ENCODE measurements around the gene TNFRSF1B.

TNFRSF1B gene

DNA sequence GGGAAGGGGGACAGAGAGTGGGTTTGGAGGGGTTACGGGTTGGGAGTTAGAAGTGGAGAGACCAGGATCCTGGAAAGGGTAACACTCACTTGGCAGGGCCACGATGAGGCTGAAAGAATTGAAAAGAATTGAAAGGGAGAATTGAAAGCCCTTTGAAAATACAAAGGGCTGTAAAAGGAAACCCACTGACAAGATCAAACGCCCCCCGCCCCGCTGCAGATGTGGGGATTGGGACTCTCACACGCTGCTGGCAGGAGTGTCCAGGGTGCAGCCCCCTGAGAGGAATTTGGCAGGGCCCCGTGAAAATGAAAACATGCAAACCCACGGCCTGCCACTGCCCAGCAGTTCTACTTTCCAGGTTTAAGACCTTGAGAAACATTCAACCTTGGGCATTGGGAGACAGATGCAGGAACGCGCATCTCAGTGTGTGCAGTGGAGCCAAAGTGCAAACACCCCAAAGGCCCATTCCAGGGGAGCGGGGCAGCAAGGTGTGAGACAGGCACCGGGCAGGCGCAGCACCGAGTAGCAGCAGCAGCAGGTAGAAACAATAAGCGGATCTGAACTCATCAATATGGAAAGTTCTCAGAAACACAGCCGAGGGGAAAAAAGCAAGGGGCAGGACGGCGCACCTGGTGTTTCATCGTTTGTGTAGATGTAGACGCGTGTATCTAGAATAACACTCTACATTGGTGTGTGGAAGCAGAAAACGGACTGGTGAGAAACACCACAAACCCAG lies 8.3 kb upstream of the TNFRSF1B start:
- no peak for DNase-seq

DNA sequence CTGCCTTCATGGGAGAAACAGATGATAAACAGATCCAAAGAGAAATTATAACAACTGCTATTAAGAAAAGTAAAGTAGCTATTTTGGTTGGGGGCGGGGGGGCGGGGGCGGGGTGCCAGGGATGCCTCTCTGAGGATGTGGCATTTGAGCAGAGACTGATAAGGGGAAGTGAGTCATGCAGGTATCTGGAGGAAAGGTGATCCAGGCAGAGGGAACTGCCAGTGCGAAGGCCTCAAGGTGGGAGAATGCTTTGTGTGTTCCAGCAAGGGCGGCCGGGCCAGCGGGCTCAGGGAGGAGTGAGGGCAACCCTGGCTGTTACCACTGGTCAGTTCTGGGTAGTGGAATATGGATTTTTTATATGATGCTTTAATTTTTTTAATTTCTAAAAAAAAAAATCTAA lies 7.0 kb upstream of the TNFRSF1B start:
- no peak for DNase-seq

DNA sequence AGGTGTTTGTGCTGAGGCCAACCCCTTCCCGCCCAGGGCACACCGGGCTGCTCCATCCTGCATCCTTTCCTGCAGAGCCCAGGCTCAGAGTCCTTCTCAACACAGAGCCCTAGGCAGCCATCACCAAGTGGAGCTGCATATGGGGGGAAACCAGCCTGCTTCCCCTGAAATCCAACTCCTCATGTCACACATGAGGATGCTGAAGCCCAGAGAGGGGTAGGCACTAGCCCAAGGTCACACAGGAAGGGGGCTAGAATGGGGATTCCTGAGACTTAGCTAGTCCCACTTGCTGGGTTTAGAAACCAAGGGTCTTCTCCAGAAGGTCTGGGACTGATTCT lies 5.5 kb upstream of the TNFRSF1B start:
- DNase-seq = no peak

DNA sequence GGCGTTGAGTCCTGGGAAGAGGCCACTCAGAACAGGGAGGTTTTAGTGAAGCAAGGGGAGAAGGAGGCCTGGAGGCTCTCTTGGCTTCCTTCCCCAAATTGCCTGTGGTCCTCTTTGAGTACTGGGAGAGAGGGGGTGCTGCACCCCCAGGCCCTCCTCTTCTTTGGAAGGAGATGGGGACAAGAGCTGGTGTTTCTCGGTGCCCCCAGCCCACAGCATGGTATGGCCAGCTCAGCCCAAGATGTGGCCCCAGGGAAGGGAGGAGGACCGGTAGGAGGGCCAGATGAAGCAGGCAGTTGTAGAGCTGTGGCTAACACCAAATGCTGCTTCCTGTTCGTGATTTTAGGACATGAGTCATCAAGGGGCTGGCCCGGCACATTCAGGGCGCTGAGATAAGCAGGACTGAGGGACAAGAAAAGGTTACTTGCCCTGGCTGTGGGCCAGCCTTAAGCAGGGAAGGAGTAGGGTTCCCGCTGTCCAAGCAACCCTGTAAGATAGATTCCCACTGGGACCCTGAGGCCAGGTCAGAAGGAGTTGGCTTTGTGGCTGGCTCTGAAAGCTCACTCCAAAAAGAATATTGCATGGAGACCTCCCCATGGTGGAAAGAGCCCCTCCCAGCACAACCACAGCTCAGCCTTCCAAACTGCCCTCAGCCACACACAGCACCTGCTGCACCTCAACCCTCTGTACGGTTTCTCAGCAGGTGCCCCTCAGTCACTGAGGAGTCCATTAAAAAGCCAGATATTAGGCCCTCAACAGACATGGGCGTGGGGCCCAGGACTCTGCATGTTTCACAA lies 4.9 kb upstream of the TNFRSF1B start:
- DNase-seq = peak; percentile 96

DNA sequence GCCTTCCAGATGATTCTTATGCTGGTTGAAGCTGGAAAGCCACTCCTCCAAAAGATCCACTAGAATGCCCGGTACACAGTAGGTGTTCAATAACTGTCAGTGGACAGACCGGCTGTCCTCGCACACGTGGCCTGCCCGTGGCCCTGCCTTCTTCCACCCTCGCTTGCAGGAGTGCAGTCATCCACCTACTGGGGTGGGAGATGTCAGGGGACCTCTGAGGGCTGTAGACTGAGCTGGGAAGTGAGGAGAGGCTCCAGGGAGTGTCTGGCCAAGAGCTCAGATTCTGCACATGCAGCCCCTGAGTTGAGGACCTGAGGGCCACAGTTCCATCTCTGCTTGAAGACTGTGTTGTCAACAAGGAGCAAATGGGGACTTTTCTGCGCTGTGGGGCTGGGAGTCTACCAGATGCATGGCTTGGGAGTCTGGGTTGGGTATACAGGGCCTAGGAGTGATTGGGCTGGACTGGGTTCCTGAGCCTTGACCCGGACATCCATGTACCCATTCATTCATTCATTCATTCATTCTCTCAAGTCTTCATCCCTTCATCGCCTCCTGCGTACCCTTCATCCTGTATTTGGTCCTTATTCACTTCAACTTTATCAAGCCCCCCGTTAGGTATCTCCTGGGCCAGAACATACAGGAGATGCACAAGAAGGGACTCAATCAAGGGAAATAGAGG lies 4.2 kb upstream of the TNFRSF1B start:
- DNase-seq = no peak

DNA sequence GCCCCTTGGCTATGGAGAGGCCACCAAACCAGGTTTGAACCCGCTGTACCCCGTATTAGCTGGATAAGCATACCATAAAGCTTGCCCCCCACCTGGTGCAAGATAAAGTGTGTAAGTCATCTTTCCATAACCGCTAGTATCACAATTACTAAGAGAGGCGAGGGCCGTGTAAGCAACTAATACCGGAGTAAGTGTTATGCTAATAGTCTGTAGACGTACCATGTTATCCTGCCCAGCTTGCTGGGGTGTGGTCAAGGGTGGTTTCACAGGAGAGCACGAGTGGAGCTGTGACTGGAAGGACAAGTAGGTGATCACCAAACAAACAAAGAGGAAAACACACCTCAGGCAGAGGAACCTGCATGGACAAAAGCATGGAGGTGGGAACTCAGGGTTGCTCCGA lies 3.6 kb upstream of the TNFRSF1B start:
- no peak for DNase-seq

DNA sequence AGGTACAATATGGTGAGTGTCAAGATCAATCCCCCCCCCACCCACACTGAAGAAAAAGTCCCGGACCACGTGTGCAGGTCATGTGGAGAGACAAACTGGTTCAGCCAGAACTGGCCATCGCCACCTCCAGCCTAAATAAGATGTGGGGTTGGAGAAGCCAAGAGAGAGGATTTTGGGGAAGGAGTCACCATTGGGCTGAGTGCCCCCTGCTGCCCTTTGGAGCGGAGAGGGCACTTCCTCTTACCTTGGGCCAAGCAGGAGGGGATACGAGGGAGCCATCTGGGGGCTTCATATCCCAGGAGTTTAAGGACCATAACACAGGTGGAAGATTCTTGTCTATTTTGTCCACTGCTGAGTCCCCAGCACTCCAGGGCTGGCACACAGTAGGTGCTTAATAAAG lies 2.6 kb upstream of the TNFRSF1B start:
- no peak for DNase-seq

DNA sequence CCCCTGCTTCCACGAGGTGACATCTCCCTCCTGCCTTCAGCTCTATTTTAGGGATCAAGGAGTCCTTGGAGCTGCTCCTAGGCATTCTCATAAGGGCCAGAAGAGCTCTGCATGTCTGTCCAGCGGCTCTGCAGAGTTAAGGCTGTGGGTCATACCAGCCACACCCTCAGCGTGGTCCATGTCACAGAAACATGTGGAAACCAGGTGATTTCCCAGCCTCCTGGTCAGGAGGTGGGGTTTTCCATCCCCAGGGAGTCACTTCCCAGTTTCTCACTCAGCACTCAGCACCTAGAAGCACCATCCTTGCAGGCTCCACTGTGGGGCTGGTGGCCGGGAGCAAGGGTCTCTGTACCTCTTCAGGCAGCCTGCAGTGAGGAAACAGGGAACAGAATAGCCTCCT lies 1.4 kb upstream of the TNFRSF1B start:
- no peak for DNase-seq

DNA sequence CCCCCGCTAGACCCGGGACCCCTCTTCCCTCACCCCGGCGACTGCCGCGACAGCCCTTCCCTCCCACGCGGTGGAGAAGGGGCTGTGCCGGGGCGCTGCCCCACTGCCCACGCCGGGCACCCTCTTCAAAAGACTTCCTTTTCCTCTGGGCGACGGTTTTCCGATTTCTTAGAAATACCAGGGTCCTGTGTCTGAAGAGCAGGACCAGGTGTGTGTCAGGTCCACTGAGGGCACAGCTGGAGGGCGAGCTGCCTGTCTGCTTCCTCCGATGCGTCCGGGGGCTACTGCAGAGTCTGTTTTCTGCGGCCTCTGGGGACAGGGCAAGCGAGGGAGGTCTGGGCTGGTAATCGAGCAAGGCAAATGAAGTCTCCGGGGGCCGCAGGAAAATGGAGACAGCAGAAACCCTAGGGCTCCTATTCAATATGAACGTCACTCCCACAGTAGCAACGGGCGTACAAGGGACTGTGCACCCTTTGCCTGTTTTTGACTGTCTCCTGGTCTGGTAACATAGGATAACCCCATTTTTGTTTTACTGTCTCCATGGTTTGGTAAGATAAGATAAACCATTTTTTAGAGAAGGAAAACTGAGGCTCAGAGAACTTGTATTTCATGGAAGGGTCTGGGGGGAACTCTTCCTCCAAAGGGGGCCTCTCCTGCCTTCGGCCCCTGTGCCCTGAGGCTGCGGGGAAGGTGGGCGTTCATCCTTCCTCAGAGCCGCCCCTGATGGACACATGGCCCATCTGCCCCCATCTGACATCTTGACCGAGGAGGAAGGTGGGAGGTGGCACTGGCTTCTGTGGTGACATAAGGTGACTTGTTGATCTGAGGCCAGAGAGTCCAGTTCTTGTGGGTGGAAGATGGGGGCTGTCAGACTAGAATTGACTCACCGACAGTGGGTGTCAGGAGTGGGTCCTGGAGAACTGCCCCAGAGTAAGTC lies 970 bp downstream of the TNFRSF1B start:
- DNase-seq = no peak

DNA sequence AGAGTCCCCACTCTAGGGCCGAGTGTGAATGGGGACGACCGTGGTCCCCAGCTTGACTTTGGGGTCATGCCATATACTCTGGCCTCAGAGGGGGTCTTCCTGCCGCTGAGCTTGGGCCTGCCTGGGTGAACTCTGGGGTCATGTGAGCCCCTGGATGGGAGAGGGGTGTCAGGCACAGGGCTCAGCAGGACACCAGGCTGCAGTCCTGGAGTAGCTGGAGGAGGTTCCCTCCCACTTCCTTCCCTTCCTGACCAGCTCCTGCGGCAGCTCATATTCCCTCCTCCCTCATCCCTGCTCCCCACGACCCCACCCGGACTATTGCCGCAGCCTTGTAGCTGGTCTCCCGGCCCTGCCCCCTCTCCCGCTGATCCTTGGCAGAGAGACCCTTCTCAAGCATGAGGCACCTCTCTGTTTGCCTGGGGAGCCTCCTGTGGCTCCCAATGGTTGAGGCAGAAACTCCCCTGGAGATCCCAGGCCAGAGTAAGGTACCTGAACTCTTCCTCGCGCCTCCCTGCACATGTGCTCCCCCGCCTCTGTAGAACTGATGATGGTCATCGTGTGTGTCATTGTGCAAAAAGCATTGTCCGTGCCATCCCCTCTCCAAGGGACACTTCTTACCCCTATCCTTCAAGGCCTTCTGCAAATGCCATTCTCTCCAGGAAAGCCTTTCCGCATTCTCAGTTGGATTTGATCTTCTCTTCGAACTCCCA lies 1.8 kb downstream of the TNFRSF1B start:
- DNase-seq = no peak

DNA sequence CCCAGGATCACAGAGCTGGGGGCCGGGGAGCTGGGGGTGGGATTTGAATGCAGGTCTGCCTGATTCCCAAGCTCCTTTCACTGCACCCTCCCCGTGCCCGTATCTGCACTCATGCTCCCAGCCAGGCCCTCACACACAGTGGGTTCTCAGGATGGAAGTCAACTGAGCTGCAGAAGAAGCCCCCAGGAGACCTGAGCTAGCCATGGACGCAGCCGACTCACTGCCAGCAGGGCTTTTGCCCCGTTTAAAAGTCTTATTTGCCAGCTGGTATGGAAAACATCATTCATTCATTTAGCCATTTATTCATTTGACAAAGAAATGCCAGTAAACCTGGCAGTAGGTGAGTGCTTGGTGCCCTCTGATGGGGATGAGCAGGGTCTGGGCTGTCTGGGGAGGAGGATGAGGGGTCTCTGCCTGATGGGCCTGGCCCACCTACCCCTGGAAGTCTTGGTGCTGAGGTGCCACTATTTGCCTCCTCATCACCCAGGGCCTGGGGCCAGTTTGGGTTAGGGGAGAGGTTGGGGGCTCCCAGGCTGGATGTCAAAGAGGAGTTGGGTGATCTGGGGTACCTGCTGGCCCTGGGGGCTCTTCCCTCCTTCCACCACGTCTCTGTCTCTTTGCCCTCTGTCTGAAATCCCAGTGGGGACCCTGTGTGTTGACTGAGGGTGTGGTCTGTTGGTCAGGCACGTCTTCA lies 2.8 kb downstream of the TNFRSF1B start:
- DNase-seq = no peak

DNA sequence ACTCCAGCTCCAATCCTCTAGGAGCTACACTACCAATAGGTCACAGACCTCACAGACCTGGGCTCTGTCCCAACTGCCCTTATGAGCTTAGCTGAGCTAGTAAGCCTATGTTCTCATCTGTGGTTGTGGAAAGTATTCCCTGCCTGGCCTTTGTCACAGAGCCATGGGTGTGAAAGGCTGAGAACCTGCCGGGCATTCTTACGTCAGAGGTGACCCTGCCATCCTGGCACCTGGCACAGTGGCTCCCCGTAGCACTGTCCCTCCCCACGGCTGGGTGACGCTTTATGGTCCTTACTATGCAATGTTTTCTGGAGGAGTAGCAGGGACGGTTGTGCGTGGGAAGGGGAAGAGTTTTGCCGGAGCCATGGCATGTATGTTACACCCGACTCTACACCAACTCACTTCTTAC lies 3.5 kb downstream of the TNFRSF1B start:
- no peak for DNase-seq

DNA sequence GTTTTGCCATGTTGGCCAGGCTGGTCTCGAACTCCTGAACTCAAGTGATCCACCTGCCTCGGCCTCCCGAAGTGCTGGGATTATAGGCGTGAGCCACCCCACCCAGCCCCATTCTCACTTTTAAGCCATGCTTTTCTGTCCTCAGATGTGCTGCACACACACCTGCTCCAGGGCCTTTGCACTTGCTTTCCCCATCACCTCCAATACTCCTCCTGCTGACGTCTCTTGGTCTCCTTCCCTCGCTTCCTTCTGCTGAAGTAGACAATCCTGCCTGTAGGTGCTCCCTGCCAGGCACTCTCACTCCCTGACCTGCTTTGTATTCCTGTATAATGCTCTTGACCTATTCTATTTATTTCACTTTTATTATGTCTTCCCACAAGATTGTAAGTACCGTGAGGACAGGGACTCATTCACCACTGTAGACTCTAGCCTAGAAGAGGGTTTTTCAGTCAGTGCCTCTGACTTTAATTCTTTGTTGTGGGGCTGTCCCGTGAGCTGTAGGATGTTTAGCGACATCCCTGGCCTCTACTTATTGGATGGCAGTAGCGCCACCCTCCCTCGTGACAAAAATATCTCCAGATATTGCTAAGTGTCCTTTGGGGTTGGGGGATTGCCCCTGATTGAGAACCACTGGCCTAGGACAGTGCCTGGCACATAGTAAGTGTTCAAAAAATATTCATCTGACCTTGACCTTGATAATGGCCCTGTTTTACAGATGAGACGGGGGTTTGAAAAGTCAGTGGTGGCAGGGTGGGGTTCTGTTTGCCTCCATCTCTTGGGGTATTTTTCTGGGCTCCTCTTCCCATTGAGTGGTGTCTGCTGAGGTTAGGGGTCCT lies 4.6 kb downstream of the TNFRSF1B start:
- no peak for DNase-seq

DNA sequence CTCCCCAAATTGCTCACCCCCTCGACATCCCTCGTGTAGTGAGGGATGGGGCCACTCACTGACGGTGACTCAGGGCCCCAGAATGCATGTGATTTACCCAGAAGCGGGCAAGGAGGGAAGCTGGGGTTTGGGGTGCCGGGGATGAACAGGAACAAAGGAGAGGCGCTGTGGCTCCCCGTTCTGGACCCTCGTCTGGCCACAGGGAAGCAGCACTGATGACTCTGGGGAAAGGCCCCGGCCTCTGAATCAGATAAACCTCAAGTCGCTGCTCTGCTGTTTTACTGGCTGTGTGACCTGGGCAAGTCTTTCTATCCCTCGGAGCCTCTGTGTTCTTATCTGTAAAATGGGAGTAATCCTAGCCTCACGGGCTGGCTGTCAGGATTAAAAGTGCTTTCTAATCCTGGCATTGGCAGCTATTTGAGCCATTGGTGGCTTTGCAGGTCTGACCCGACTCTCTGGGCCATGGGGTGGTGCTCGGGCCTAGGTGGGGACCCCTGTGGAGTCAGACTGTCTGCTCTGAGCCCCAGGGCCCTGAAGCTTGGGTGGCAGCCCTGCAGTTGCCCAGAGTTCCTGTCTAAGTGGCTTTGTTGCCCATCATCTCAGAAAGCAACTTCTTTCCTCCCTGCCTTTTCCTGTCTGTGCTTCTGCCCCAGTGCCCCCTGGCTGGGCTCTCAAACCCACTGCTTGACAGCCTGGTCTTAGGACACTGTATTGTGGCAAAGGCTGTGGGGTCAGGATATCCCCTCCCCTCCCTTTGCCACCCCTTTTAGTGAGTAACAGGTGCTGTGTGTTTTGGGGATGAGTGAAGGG lies 5.5 kb downstream of the TNFRSF1B start:
- no peak for DNase-seq

DNA sequence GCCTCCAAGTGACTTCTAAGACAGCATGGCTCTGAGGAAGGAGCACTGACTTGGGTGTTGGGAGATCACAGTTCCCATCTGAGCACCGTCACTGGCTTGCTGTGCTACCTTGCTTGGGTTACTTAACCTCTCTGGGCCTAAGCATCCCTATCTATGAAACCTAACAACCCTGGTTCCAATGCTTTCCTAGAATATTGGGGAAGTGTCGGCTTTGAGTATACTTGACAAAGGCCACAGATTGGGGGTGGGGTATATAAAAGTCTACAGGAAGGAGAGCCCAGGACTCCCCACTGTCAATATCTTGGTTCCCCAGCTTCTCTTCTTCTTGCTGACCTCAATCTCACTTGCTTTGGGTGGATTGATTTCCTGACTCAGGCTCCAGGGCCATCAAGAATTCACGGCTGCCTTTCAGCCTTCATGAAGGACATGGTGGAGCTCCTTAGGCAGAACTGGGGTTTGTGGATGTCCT lies 6.3 kb downstream of the TNFRSF1B start:
- no peak for DNase-seq

DNA sequence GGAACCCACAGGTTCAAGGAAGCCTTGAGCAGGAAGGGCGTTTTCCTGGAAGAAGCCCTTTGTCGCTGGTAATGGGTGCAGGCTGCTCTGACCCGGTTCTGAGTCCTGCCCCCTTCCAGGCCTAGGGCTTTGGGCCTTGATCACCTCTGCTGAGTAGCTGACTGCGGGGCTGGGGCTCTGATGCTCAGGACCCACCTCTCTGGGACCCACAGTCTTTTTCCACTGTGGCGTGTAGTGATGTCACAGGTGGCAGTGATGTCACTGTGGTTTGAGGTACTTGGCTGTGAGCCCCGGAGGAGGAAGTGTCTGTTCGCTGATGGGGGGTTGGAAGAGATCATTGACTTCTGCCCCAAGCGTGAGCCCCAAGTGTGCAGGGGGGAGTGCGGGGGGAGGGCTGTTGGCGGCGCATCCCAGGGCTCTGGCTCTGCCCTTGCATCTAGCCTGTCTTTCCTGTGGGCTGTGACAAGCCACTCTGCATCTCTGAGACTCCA lies 6.9 kb downstream of the TNFRSF1B start:
- no peak for DNase-seq

DNA sequence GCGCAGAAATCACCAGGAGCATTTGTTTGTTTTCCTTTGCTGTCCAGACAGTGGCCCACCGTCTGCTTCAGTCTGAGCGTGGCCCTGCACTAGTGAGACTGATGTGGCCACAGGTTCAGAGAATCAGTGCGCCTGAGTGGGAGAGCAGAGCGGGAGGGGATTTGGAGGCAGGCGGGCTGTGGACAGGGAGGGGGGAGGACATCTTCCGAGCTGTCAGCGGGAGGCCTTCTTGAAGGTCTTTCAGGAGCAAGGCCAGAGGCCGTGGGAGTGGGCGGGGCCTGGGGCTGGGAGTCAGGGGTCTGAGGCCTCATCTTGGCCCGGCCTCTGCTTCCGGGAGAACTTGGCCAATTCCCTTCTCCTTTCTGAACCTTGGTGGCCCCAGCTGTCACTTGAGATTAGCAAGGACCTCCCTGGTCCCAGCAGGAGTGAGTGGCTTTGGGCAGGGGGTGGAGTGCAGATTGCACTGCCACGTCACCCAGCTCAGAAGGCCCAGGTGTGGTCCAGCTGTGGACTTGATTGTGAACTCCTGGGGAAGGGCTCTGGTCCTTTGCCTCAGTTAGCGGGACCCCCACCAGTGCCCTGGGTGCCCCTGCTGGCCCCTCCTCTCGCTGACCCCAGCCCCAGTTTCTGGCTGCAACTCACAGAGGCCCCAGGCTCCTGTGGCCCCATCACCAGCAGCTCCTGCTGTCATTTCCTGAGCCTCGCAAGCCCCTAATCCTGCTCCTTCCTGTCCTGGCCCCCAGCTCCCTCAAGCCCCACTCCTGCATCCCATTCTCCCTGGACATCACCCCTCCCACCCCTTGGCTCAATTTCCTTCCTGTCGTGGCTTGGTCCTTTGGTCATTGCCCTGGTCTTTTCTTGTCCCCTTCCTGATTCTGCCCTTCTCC lies 8.4 kb downstream of the TNFRSF1B start:
- no peak for DNase-seq
